HPDE6-E6E7 (cell line): ENCODE results near the gene PDCD2L.
"Not testable (repeated sequence)": the region's sequence is repeated elsewhere in the genome, so short reads cannot be mapped to it uniquely, and the experiment has no call there.

ENCODE experiments used
- DNase-seq: peaks from one replicate; pipeline ENCODE4 v3.0.0; 2011; ENCODE audit warnings: missing footprints; ENCODE audit errors: extremely low spot score

The PDCD2L gene

GRCh38 chr19:34411216-34411615, 7.0 kb downstream of the PDCD2L start:
- no peak for DNase-seq

DNA sequence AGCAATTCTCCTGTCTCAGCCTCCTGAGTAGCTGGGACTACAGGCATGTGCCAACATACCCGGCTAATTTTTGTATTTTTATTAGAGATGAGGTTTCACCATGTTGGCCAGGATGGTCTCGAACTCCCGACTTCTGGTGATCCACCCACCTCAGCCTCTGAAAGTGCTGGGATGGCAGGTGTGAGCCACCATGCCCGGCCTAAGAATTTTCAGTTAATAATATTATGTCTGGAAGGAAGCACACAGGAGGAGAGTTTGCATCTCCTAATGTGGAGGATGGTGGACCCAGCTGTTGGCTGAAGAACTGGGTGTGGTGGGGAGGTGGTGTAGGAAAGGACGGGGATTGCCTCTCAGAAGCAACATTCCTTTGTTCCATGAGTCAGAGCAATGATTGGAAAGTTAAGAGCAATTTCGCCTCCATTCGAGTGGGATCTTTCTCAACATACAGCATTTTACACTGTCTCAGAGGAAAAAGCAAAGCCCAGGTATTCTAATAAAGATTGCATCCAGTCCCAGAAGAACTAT, 11.9 kb downstream of the PDCD2L start:
- DNase-seq = no peak

- DNase-seq = no peak
These were observed 14.1 kb downstream of the PDCD2L start for GRCh38 chr19:34418300-34418699.

GRCh38 chr19:34426096-34426661, 22.0 kb downstream of the PDCD2L start:
- DNase-seq = no peak

DNA sequence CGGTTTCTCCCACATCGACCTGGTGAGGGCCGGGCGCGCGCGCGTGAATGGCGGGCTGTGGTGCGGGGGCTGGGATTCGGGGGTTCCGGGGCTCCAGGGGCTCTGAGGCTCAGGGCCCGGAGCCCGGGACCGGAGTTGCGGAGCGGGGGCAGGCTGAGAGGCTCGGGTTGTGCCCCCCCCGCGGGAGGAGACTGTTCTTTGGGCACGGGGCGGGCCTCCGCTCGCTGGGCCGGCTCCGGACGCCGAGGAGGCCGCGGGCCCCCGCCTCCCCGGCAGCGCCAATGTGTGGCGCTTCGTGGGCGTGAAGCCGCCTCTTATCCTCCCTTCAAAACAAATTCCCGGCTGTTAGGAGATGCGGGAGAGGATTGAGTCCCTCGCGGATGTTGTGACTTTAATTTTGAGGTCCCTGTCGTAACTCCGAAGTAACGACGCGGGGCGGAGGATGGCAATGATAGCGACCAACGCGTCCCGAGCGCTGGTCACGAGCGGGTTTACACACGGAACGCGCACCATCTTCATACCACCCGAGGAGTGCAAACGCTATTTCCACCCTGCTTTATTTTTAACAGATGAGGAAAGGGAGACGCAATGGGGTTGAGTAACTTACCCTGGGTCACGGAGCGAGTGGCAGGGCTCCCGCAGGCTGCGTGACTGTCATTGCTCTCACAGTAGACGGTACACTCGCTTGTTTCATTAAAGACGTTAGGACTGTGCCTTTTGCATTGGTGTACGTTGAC, 24.5 kb downstream of the PDCD2L start:
- peak; percentile 45 for DNase-seq

GRCh38 chr19:34429553-34429952, 25.4 kb downstream of the PDCD2L start:
- DNase-seq = no peak

DNA sequence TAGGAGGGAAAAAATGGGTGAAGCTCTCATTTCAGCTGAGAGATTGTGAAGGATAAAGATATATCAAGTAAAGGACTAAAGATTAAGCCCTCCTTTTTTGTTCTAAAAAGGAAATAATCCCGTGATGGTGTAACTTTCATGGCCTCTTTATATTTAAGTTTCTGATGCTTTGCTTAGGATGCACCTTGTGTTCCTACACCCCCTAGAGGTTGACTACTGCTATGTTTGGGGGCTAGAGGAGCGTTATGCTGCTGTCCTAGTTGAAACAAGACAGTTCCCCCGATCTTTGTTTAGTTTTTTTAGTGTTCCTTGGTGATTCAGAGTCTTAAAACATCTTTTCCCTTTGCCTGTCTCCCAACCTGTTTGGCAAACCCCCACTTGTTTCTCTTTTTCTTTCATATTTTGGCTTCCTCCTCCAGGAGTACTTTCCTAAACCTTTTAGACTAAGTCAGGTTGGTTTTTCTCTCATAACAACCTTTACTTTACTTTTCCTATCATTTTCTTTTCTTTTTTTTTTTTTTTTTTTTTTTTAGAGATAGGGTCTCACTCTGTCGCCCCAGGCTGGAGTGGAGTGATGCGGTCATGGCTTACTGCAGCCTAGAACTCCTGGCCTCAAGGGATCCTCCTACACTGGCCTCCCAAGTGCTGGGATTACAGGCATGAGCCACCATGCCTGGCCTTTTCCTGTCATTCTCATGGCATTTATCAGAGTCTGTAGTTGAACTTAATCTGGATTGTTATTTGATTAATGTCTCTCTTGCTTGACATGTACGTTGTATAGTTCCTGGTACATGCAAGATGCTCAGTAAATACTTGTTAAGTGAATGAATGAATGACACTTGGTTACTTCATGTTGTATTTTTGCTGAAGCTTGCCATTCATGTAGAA, 26.8 kb downstream of the PDCD2L start:
- peak; percentile 40 for DNase-seq

- DNase-seq = no peak
These were observed 27.6 kb downstream of the PDCD2L start for GRCh38 chr19:34431681-34432402.

DNA sequence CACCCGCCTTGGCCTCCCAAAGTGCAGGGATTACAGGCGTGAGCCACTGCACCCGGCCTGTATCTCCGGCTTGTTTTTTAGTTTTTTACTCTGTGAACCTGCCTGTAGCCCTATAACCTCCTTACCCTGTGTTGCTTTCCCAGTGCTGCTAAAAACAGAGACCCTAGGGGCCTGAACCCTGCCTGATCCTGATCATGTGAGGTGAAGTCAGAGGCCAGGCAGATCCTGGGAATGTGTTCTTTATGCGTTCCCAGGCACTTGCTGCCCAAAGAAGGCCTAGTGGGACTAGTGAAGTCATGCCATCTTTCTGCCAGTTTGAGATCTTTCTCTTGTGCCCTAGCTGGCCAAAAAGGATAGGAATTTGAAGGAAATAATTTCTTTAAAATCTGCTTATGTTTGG, 28.6 kb downstream of the PDCD2L start:
- no peak for DNase-seq

DNA sequence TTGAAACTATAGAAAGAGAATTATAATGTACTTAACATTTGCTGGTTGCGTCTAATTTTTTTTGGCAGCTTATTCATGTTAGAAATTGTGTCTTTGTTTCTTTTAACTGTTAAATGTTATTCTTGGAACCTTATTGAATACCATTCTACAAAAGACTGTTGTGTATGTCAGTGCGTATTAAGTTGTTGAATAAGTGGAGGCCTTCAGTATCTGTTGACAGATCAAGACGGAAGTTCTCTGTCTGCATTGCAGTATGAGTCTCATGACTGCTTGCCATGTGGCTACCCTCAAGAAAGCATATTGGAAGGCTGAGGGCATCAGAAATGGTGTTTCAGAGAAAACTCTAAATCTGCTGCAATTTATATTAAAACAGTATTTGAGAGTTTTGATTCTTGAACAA, 32.5 kb downstream of the PDCD2L start:
- DNase-seq = no peak

DNA sequence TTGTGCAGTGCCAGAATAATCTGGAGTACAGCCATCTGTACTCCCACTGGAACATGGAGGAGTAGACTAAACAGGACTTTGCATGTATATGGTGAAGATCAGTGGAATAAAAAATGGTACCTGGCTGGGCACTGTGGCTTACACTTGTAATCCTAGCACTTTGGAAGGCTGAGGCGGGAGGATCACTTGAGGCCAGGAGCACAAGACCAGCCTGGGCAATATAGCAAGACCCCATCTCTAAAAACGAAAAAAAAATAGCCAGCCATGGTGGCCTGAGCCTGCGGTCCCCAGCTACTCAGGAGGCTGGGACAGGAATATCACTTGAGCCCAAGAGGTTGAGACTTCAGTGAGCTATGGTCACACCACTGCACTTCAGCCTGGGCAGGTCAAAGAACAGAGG, 44.0 kb downstream of the PDCD2L start:
- no peak for DNase-seq

- DNase-seq = no peak
These were observed 48.5 kb downstream of the PDCD2L start for GRCh38 chr19:34452723-34453122.

DNA sequence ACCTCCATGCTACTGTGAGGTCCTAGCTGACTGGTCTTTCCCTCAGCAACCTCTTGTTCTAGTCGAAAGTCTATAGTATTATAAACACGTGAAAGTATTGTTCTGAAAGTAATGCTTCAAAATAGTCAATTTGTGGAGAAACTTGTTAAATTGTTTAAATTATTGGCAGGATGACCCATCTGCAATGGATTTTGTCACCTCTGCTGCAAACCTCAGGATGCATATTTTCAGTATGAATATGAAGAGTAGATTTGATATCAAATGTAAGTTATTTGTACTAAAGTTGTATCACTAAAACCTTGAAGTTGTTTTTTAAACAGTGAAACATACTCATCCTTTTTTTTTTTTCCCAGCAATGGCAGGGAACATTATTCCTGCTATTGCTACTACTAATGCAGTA, 49.9 kb downstream of the PDCD2L start:
- no peak for DNase-seq

- no peak for DNase-seq
These were observed 50.5 kb downstream of the PDCD2L start for GRCh38 chr19:34454685-34455084.

- not testable (repeated sequence) for DNase-seq
These were observed 51.7 kb downstream of the PDCD2L start for GRCh38 chr19:34455783-34456480.

GRCh38 chr19:34457446-34457845, 53.2 kb downstream of the PDCD2L start:
- DNase-seq = no peak

DNA sequence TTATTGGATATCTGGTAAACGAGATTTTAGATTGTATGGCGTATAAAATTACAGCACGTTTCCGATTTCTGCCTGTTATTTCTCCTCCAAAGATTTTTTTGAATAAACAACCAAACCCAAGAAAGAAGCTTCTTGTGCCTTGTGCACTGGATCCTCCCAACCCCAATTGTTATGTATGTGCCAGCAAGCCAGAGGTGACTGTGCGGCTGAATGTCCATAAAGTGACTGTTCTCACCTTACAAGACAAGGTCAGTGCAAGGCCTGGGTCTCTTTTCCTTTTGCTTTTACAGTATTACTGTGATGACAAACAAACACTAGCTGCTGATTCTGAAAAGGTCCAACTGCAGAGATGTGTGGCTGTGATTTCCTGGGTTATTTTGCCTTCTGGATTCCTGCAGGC, 54.5 kb downstream of the PDCD2L start:
- no peak for DNase-seq

DNA sequence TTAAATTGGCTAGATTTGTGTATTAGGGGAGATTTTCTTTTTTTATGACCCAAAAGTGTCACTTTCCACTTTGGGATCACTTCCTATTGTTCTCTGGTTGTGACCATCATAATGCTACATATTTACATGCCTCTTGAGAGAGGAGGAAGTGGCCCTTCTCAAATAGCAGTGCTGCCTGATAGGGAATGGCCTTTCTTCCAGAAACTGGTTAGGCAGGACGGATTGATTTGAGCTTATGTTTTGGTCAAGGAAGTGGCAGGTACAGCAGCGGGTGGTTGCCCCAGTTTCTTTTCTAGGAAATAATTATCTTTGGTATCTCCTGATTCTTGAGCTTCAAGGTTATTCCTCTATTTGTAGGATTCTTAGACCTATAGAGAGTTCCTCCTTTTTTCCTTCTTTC, 55.4 kb downstream of the PDCD2L start:
- DNase-seq = no peak

- DNase-seq = no peak
These were observed 57.3 kb downstream of the PDCD2L start for GRCh38 chr19:34461375-34462100.

- DNase-seq = not testable (repeated sequence)
These were observed 60.6 kb downstream of the PDCD2L start for GRCh38 chr19:34464785-34465184.
